Sigmoid colon (tissue), 7 donors: ENCODE results near the gene SYNGR4. TPM values are rescaled to one million over a fixed set of nuclear protein-coding genes. Genes with fewer than 3 reads are reported as not detected.

ENCODE experiments used
- DNase-seq: peaks from one replicate; pipeline ENCODE4 v3.0.0-alpha.2; 2019
- H3K27ac ChIP-seq, 4 donors: fragments of 200-600 bp; sonication (generic); one replicate each; pipeline ENCODE4 v1.5.1; 2016 to 2019; ENCODE audit warnings: mild to moderate bottlenecking in 1 of 4
- H3K27me3 ChIP-seq, 3 donors: fragments of 200-600 bp; sonication (generic); one replicate each; pipeline ENCODE4 v1.5.1; 2019; ENCODE audit warnings: mild to moderate bottlenecking in 1 of 3
- H3K36me3 ChIP-seq, 4 donors: fragments of 200-600 bp; sonication (generic); one replicate each; pipeline ENCODE4 v1.5.1; 2016 to 2019
- H3K4me1 ChIP-seq, 4 donors: fragments of 200-600 bp; sonication (generic); one replicate each; pipeline ENCODE4 v1.5.1; 2017 to 2019
- H3K4me3 ChIP-seq, 4 donors: fragments of 200-600 bp; sonication (generic); one replicate each; pipeline ENCODE4 v1.5.1; 2017 to 2019; ENCODE audit warnings: mild to moderate bottlenecking in 2 of 4, moderate library complexity in 1 of 4
- H3K9me3 ChIP-seq, 4 donors: fragments of 200-600 bp in 3 of 4; sonication (generic) in 3 of 4; one replicate each; pipeline versions ENCODE4 v1.5.1 to v1.6.1; 2013 to 2019
- CTCF ChIP-seq, 4 experiments: fragments of 450-650 bp in 3 of 4; fragments of 200-600 bp in 1 of 4; IDR thresholded peaks; one replicate each; pipeline ENCODE4 v1.5.1; 2016 to 2019; ENCODE audit warnings: antibody characterized with exemption in 4 of 4, mild to moderate bottlenecking in 3 of 4, moderate library complexity in 2 of 4
- EP300 ChIP-seq, 4 donors: sonication (generic); formaldehyde crosslinking; IDR thresholded peaks; one replicate each; pipeline ENCODE4 v1.6.1; 2017; ENCODE audit warnings: antibody characterized with exemption in 4 of 4
- POLR2A ChIP-seq, 2 donors: fragments of 450-650 bp; IDR thresholded peaks; one replicate each; pipeline ENCODE4 v1.6.1; 2016; ENCODE audit warnings: antibody characterized with exemption in 2 of 2, mild to moderate bottlenecking in 2 of 2, moderate library complexity in 2 of 2
- POLR2AphosphoS5 ChIP-seq, 4 donors: sonication (generic); formaldehyde crosslinking; IDR thresholded peaks; one replicate each; pipeline ENCODE4 v1.6.1; 2017; ENCODE audit warnings: antibody characterized with exemption in 4 of 4
- WGBS, 2 donors: extraction: QIAGEN DNeasy Blood & Tissue Kit; methylation state at CpG; one replicate each; pipeline ENCODE4 v1.1.7; 2013; 5-methylcytosine and 5-hydroxymethylcytosine counted together
- intact Hi-C: fragments of 100-400 bp; cut with DNase I; formaldehyde crosslinking; loops from one replicate; pipeline ENCODE4 v1.15.1; 2023
- polyA plus RNA-seq, 3 donors: library from polyadenylated mRNA; stranded (reverse); fragments of 200-250 nt; gene quantifications; one replicate each; pipeline ENCODE4 v1.2.3, GENCODE V29; 2013
- total RNA-seq, 4 donors: library from RNA; depleted of rRNA; stranded (reverse); fragments of >200 nt; gene quantifications; one replicate each; pipeline ENCODE4 v1.1.0, GENCODE V29; 2016
- donor health status: healthy with polysubstance abuse.
- donor health status: Bipolar disorder and iron deficiency.
- donor health status: healthy.

The SYNGR4 gene
- total and polyA plus RNA-seq, 7 donors, result 0.25 TPM; not detected in 6

- WGBS, 2 donors, result 60% methylated on average over 15 of the region's 15 CpGs
- Histone ChIP-seq H3K4me1 (peaks cover 0 to 82% (median 71%) of the 10 kb centered on the region in 4 donors), H3K27me3 (no peaks in the 10 kb centered on the region), H3K27ac (peak overlapping the region; percentile 74 to 94 (median 94)), H3K36me3 (peaks cover 0 to 31% (median 4%) of the 10 kb centered on the region in 4 donors), H3K4me3 (peak overlapping the region in 3 of 4 donors; percentile 42 to 47 (median 44)), H3K9me3 (no peaks in the 10 kb centered on the region)
- intact Hi-C loops, result loop anchor here (5.0 to 10.0 kb wide), 2 partner anchors 138 to 545 kb away; partner anchors contain the start of genes CYTH2 and PPP1R15A
- TF ChIP-seq EP300 (IDR thresholded peaks at IDR 0.05) (no peak), POLR2A (IDR thresholded peaks at IDR 0.05) (no peak), POLR2AphosphoS5 (IDR thresholded peaks at IDR 0.05) (no peak), CTCF (IDR thresholded peaks at IDR 0.05) (no peak)
- no peak for DNase-seq
Observed at GRCh38 chr19:48329167-48329891, 34.8 kb upstream of the SYNGR4 start.

GRCh38 chr19:48330012-48330681, 34.0 kb upstream of the SYNGR4 start:
- intact Hi-C loops, result no loop called here
- TF ChIP-seq POLR2AphosphoS5 (IDR thresholded peaks at IDR 0.05) (peak in 3 of 4 donors; percentile 46 to 62 (median 53)), POLR2A (IDR thresholded peaks at IDR 0.05) (no peak)
- peak overlapping the region; percentile 74 to 94 (median 94) for H3K27ac ChIP-seq
- H3K27me3 ChIP-seq, result no peaks in the 10 kb centered on the region
- H3K4me1 ChIP-seq, result peaks cover 0 to 73% (median 65%) of the 10 kb centered on the region in 4 donors
- no peaks in the 10 kb centered on the region for H3K9me3 ChIP-seq
- 4 to 14% methylated on average over 41 of the region's 41 CpGs for WGBS, 2 donors
- peak; percentile 89 for DNase-seq
- H3K4me3 ChIP-seq, result peak overlapping the region; percentile 19 to 47 (median 43)
- H3K36me3 ChIP-seq, result peaks cover 0 to 31% (median 4%) of the 10 kb centered on the region in 4 donors

GRCh38 chr19:48332351-48332661, 31.9 kb upstream of the SYNGR4 start:
- H3K4me3 ChIP-seq, result peak overlapping the region in 3 of 4 donors; percentile 39 to 44 (median 40)
- 9 to 33% methylated on average over 6 of the region's 6 CpGs for WGBS, 2 donors
- no peak for DNase-seq
- intact Hi-C loops, result no loop called here
- H3K4me1 ChIP-seq, result peaks cover 0 to 57% (median 49%) of the 10 kb centered on the region in 4 donors
- peaks cover 0 to 30% (median 4%) of the 10 kb centered on the region in 4 donors for H3K36me3 ChIP-seq
- H3K27ac ChIP-seq, result peak overlapping the region; percentile 89 to 94 (median 94)
- no peaks in the 10 kb centered on the region for H3K27me3 ChIP-seq
- no peaks in the 10 kb centered on the region for H3K9me3 ChIP-seq
- no peak for TF ChIP-seq POLR2A (IDR thresholded peaks at IDR 0.05)

- H3K4me1 ChIP-seq, result peaks cover 0 to 52% (median 43%) of the 10 kb centered on the region in 4 donors
- intact Hi-C loops, result loop anchor here (1.0 kb wide), 1 partner anchor 13 kb away; no protein-coding TSS in a partner anchor
- H3K4me3 ChIP-seq, result peak overlapping the region; percentile 15 to 44 (median 40)
- no peaks in the 10 kb centered on the region for H3K9me3 ChIP-seq
- DNase-seq, result peak; percentile 99
- H3K27ac ChIP-seq, result peak overlapping the region; percentile 89 to 94 (median 94)
- TF ChIP-seq CTCF (IDR thresholded peaks at IDR 0.05), result no peak
- TF ChIP-seq POLR2AphosphoS5 (IDR thresholded peaks at IDR 0.05), result peak; percentile 93 to 98 (median 98)
- TF ChIP-seq EP300 (IDR thresholded peaks at IDR 0.05), result peak in 2 of 4 donors; percentile 85 to 92
- TF ChIP-seq POLR2A (IDR thresholded peaks at IDR 0.05), result peak in 1 of 2 donors; percentile 76
- 0 to 1% methylated on average over 25 of the region's 25 CpGs for WGBS, 2 donors
- H3K27me3 ChIP-seq, result no peaks in the 10 kb centered on the region
- H3K36me3 ChIP-seq, result peaks cover 0 to 25% (median 2%) of the 10 kb centered on the region in 4 donors
Observed at GRCh38 chr19:48332662-48333466, 31.3 kb upstream of the SYNGR4 start.
